ENCODE measurements around the gene IL23R. TPM values are rescaled to one million over a fixed set of nuclear protein-coding genes. Genes with fewer than 3 reads are reported as not detected.

Gene IL23R
- total and polyA plus RNA-seq, 2 of the 8 experiments (the other 6 are each of a cell fraction or from before 2014, with no cell fraction given), result not detected

- TF ChIP-seq SIRT6 (IDR thresholded peaks at IDR 0.05; ENCODE audit: low read length) (no peak), HDAC2 (IDR thresholded peaks at IDR 0.05; ENCODE audit: borderline replicate concordance in 1 of 2, low read depth in 2 of 2, low read length in 2 of 2) (no peak)
These were observed at the start of gene IL23R (continued) for GRCh38 chr1:67166196-67166595.

Measured in H1 (cell line).